Measurements from ENCODE around the gene TMTC1.

DNA sequence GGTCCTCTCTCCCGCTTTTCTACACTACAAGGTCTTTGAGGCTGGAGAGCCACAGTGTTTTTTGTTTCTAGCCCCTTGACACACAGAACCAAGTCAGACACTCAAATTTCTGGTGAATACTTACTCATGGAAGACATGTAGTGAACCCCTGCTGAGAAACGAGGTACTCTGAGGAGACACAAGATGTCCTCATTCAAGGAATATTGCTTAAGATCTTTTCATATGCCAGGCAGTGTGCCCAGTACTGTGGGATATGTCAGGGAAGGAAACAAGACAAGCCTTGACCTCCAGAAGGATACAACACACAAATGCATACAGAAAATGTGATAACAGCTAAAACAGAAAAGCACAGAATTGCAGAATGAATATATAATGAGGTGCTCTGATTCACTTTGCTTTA, 75.9 kb downstream of the TMTC1 start:
- TF ChIP-seq, protein P1, sequence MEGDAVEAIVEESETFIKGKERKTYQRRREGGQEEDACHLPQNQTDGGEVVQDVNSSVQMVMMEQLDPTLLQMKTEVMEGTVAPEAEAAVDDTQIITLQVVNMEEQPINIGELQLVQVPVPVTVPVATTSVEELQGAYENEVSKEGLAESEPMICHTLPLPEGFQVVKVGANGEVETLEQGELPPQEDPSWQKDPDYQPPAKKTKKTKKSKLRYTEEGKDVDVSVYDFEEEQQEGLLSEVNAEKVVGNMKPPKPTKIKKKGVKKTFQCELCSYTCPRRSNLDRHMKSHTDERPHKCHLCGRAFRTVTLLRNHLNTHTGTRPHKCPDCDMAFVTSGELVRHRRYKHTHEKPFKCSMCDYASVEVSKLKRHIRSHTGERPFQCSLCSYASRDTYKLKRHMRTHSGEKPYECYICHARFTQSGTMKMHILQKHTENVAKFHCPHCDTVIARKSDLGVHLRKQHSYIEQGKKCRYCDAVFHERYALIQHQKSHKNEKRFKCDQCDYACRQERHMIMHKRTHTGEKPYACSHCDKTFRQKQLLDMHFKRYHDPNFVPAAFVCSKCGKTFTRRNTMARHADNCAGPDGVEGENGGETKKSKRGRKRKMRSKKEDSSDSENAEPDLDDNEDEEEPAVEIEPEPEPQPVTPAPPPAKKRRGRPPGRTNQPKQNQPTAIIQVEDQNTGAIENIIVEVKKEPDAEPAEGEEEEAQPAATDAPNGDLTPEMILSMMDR (IDR thresholded peaks at IDR 0.05), result no peak
- TF ChIP-seq POLR2A (IDR thresholded peaks at IDR 0.05), result no peak

All from heart left ventricle (tissue), 13 donors.